ENCODE results near the gene RHNO1.

Gene RHNO1

GRCh38 chr12:2833327-2833726 is 43.7 kb upstream of the RHNO1 start:
- H3F3A ChIP-seq (ENCODE audit: insufficient read depth): no peaks in the 10 kb centered on the region
- no peak overlapping the region for H3K27ac ChIP-seq (ENCODE audit: low read depth, low read length)
- no peaks in the 10 kb centered on the region for H3K79me2 ChIP-seq (ENCODE audit: insufficient read depth, low read length)
- H3K9ac ChIP-seq (ENCODE audit: low read length): no peak overlapping the region
- H3K9me3 ChIP-seq (ENCODE audit: insufficient read depth, low read length): no peaks in the 10 kb centered on the region
- H2AFZ ChIP-seq (ENCODE audit: low read depth, low read length, severe bottlenecking): no peak overlapping the region
- no peaks in the 10 kb centered on the region for H3K27me3 ChIP-seq (ENCODE audit: low read length)
- H3K4me2 ChIP-seq (ENCODE audit: low read depth, low read length, poor library complexity, severe bottlenecking): no peak overlapping the region
- no peak overlapping the region for H3K4me3 ChIP-seq (ENCODE audit: insufficient read depth, low read length, poor library complexity, severe bottlenecking)
- H3K9me2 ChIP-seq (replicated peaks; ENCODE audit: insufficient read depth, low read length): no peaks in the 10 kb centered on the region
- TF ChIP-seq EZH2phosphoT487 (conservative IDR thresholded peaks at IDR 0.05; ENCODE audit: low read length) (no peak), CTCF (IDR thresholded peaks at IDR 0.05; ENCODE audit: insufficient read depth, low read length, poor library complexity, severe bottlenecking) (no peak)
- H3K36me3 ChIP-seq (ENCODE audit: low read length): no peaks in the 10 kb centered on the region
- no peaks in the 10 kb centered on the region for H4K20me1 ChIP-seq (ENCODE audit: low read depth, low read length)

GRCh38 chr12:2833810-2834209 is 43.2 kb upstream of the RHNO1 start:
- Histone ChIP-seq H3K9me3 (ENCODE audit: insufficient read depth, low read length) (no peaks in the 10 kb centered on the region), H3K9me2 (replicated peaks; ENCODE audit: insufficient read depth, low read length) (no peaks in the 10 kb centered on the region), H3K36me3 (ENCODE audit: low read length) (no peaks in the 10 kb centered on the region), H3K4me2 (ENCODE audit: low read depth, low read length, poor library complexity, severe bottlenecking) (no peak overlapping the region), H3K27me3 (ENCODE audit: low read length) (no peaks in the 10 kb centered on the region), H4K20me1 (ENCODE audit: low read depth, low read length) (no peaks in the 10 kb centered on the region), H3K79me2 (ENCODE audit: insufficient read depth, low read length) (no peaks in the 10 kb centered on the region), H3F3A (ENCODE audit: insufficient read depth) (no peaks in the 10 kb centered on the region), H3K9ac (ENCODE audit: low read length) (no peak overlapping the region), H3K4me3 (ENCODE audit: insufficient read depth, low read length, poor library complexity, severe bottlenecking) (no peak overlapping the region), H3K27ac (ENCODE audit: low read depth, low read length) (no peak overlapping the region), H2AFZ (ENCODE audit: low read depth, low read length, severe bottlenecking) (no peak overlapping the region)
- TF ChIP-seq CTCF (IDR thresholded peaks at IDR 0.05; ENCODE audit: insufficient read depth, low read length, poor library complexity, severe bottlenecking): no peak
- no peak for TF ChIP-seq EZH2phosphoT487 (conservative IDR thresholded peaks at IDR 0.05; ENCODE audit: low read length)

- TF ChIP-seq EZH2phosphoT487 (conservative IDR thresholded peaks at IDR 0.05; ENCODE audit: low read length) (no peak), CTCF (IDR thresholded peaks at IDR 0.05; ENCODE audit: insufficient read depth, low read length, poor library complexity, severe bottlenecking) (no peak)
- no peak within 1 kb of the TSS for H3K9ac ChIP-seq (ENCODE audit: low read length)
- no peak within 1 kb of the TSS for H3K4me3 ChIP-seq (ENCODE audit: insufficient read depth, low read length, poor library complexity, severe bottlenecking)
- H3K9me3 ChIP-seq (ENCODE audit: insufficient read depth, low read length): no peaks in the 10 kb centered on the region
- no peaks in the 10 kb centered on the region for H3F3A ChIP-seq (ENCODE audit: insufficient read depth)
- no peaks in the 10 kb centered on the region for H3K9me2 ChIP-seq (replicated peaks; ENCODE audit: insufficient read depth, low read length)
- H3K4me2 ChIP-seq (ENCODE audit: low read depth, low read length, poor library complexity, severe bottlenecking): no peak within 1 kb of the TSS
- H3K79me2 ChIP-seq (ENCODE audit: insufficient read depth, low read length): no peaks in the 10 kb centered on the region
- no peaks in the 10 kb centered on the region for H4K20me1 ChIP-seq (ENCODE audit: low read depth, low read length)
- H3K36me3 ChIP-seq (ENCODE audit: low read length): no peaks in the 10 kb centered on the region
- H2AFZ ChIP-seq (ENCODE audit: low read depth, low read length, severe bottlenecking): no peak within 1 kb of the TSS
- H3K27ac ChIP-seq (ENCODE audit: low read depth, low read length): no peak within 1 kb of the TSS
- no peaks in the 10 kb centered on the region for H3K27me3 ChIP-seq (ENCODE audit: low read length)
Measured at GRCh38 chr12:2834581-2835491, 42.2 kb upstream of the RHNO1 start, which contains the start of gene NRIP2. Gene NRIP2, minus strand, starts transcription at chr12:2835035. Its CDS starts 52 bp downstream, at chr12:2834983.

Data from SU-DHL-6 (cell line).